PC-3 (cell line): Measurements from ENCODE around the gene DISC1. TPM values are rescaled to one million over a fixed set of nuclear protein-coding genes. Genes with fewer than 3 reads are reported as not detected.
"Not testable (repeated sequence)": the region's sequence is repeated elsewhere in the genome, so short reads cannot be mapped to it uniquely, and the experiment has no call there.

Experiments
- ATAC-seq: fragments of 200-7000 bp; cut with Tn5 transposase; 2 replicates; pipeline ENCODE4 v1.9.1; 2020; ENCODE audit warnings: mild to moderate bottlenecking, moderate library complexity
- BruUV-seq: library from RNA; stranded (reverse); fragments of 400-500 nt; replicated peaks from 2 replicates; lab custom pipeline; 2021; lab: Mats Ljungman, UMichigan
- CTCF ChIA-PET: fragments of 300-600 bp; sonication (Branson Sonifier 250); formaldehyde crosslinking; loops from one replicate; lab custom pipeline; 2022; ENCODE audit warnings: antibody characterized with exemption; lab: Charles Lee
- POLR2A ChIA-PET: fragments of 300-600 bp; sonication (Branson Sonifier 250); formaldehyde crosslinking; loops from one replicate; lab custom pipeline; 2022; ENCODE audit warnings: antibody characterized with exemption; ENCODE audit not compliant: unreplicated experiment; lab: Charles Lee
- DNase-seq: peaks from one replicate; pipeline ENCODE4 v3.0.0-alpha.2; 2015
- H2AFZ ChIP-seq: fragments of 300-600 bp; sonication (generic); 2 replicates; pipeline ENCODE4 v1.6.0; 2016; ENCODE audit warnings: antibody characterized with exemption, low read length
- H3F3A ChIP-seq: fragments of 300-600 bp; sonication (generic); one replicate; pipeline ENCODE4 v1.6.0; 2017; ENCODE audit warnings: antibody characterized with exemption, low read length, control low read depth, mild to moderate bottlenecking; ENCODE audit not compliant: unreplicated experiment
- H3K27ac ChIP-seq: fragments of 300-600 bp; sonication (generic); 2 replicates; pipeline ENCODE4 v1.5.1; 2016; ENCODE audit warnings: mild to moderate bottlenecking, low read length
- H3K27me3 ChIP-seq: fragments of 300-600 bp; sonication (generic); 2 replicates; pipeline ENCODE4 v1.6.1; 2016; ENCODE audit warnings: low read length, mixed read lengths
- H3K36me3 ChIP-seq: fragments of 300-600 bp; sonication (generic); 2 replicates; pipeline ENCODE4 v1.6.1; 2016; ENCODE audit warnings: low read depth, mixed run types, low read length, mixed read lengths
- H3K4me1 ChIP-seq: fragments of 300-600 bp; sonication (generic); 2 replicates; pipeline ENCODE4 v1.5.1; 2016; ENCODE audit warnings: low read length; ENCODE audit not compliant: insufficient read depth
- H3K4me2 ChIP-seq: fragments of 300-600 bp; sonication (generic); 2 replicates; pipeline ENCODE4 v1.6.0; 2016; ENCODE audit warnings: low read length
- H3K4me3 ChIP-seq: fragments of 300-600 bp; sonication (generic); 2 replicates; pipeline ENCODE4 v1.5.1; 2016; ENCODE audit warnings: mild to moderate bottlenecking, low read length, mixed read lengths
- H3K79me2 ChIP-seq: fragments of 300-600 bp; sonication (generic); 2 replicates; pipeline ENCODE4 v1.6.1; 2017; ENCODE audit warnings: low read length, mixed read lengths
- H3K9ac ChIP-seq: fragments of 300-600 bp; sonication (generic); 2 replicates; pipeline ENCODE4 v1.6.0; 2016; ENCODE audit warnings: mild to moderate bottlenecking, low read length
- H3K9me2 ChIP-seq: fragments of 300-600 bp; sonication (generic); replicated peaks from 2 replicates; pipeline ENCODE4 v1.6.1; 2016; ENCODE audit warnings: mixed run types, low read length, mixed read lengths
- H3K9me3 ChIP-seq: fragments of 300-600 bp; sonication (generic); 2 replicates; pipeline ENCODE4 v1.6.1; 2016; ENCODE audit warnings: low read length, mixed read lengths
- H4K20me1 ChIP-seq: fragments of 300-600 bp; sonication (generic); 2 replicates; pipeline ENCODE4 v1.6.1; 2016; ENCODE audit warnings: low read length, mixed read lengths
- CTCF ChIP-seq: fragments of 300-600 bp; sonication (generic); conservative IDR thresholded peaks from 2 replicates; pipeline ENCODE4 v1.5.1; 2017; ENCODE audit warnings: antibody characterized with exemption, low read depth, mild to moderate bottlenecking, low read length
- EZH2 ChIP-seq: fragments of 300-600 bp; sonication (generic); IDR thresholded peaks from one replicate; pipeline ENCODE4 v1.6.1; 2017; ENCODE audit warnings: antibody characterized with exemption, mild to moderate bottlenecking, low read length; ENCODE audit not compliant: unreplicated experiment
- EZH2phosphoT487 ChIP-seq: fragments of 300-600 bp; sonication (generic); IDR thresholded peaks from 2 replicates; pipeline ENCODE4 v1.6.1; 2018; ENCODE audit warnings: mild to moderate bottlenecking, antibody characterized with exemption, low read length, borderline replicate concordance
- intact Hi-C: fragments of 100-400 bp; cut with micrococcal nuclease; formaldehyde crosslinking; loops from 2 replicates; pipeline ENCODE4 v1.9.0; 2023
- total RNA-seq: library from RNA; depleted of rRNA; stranded (reverse); fragments of >200 nt; gene quantifications from 2 replicates; pipeline ENCODE4 v1.2.3, GENCODE V29; 2014

The DISC1 gene
- total RNA-seq, 1 experiment from 2014 or later: 3.4 TPM

DNA sequence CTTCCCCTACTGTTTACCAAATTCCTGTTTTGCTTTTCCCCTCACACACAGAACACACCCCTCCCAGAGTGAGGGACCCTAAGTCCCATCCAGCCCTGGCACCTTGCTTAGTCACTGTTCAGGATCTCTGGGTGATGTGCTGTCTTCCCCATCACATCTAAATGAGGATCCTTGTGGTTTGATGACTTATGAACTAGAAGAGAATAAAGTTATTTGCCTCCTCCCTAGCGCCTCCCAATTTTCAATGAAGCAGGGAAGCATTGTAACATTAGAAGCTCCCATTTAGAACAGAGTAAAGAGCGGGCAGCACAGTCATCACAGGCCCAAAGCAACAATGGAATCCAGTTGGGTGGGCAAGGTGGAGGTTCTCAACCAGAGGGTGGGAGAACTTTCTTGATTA is 27.0 kb downstream of the DISC1 start:
- Histone ChIP-seq H3K9ac (no peak overlapping the region), H3K27ac (no peak overlapping the region), H3K4me3 (no peak overlapping the region), H3K9me2 (0 out of 2 replicates have a peak, but pooled peaks cover 5% of the 10 kb centered on the region), H4K20me1 (no peaks in the 10 kb centered on the region), H3K79me2 (no peaks in the 10 kb centered on the region), H3K4me1 (no peaks in the 10 kb centered on the region), H2AFZ (no peak overlapping the region), H3K9me3 (no peaks in the 10 kb centered on the region), H3K36me3 (no peaks in the 10 kb centered on the region), H3K4me2 (no peak overlapping the region), H3K27me3 (no peaks in the 10 kb centered on the region), H3F3A (no peaks in the 10 kb centered on the region)
- DNase-seq (no peak), ATAC-seq (no peak)
- TF ChIP-seq EZH2: no peak
- TF ChIP-seq CTCF: no peak
- no peak for TF ChIP-seq EZH2phosphoT487
- ChIA-PET POLR2A (no interaction called here), CTCF (no interaction called here)
- intact Hi-C loops: no loop called here
- no TSS peak for BruUV-seq

DNA sequence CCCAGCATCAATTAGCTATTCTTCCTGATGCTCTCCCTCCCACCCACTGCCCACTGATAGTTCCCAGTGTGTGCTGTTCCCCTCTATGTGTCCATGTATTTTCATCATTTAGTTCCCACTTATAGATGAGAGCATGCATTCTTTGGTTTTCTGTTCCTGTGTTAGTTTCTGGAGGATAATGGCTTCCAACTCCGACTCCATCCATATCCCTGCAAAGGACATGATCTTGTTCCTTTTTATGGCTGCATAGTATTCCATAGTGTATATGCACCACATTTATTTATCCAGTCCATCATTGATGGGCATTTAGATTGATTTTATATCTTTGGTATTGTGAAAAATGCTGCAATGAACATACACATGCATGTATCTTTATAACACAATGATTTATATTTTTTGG is 30.2 kb downstream of the DISC1 start:
- ATAC-seq: no peak
- no peaks in the 10 kb centered on the region for H3K27me3 ChIP-seq
- no peak overlapping the region for H3K27ac ChIP-seq
- H2AFZ ChIP-seq: no peak overlapping the region
- no peak for TF ChIP-seq EZH2phosphoT487
- no peak for TF ChIP-seq CTCF
- TF ChIP-seq EZH2: no peak
- H3K36me3 ChIP-seq: no peaks in the 10 kb centered on the region
- H3K4me1 ChIP-seq: no peaks in the 10 kb centered on the region
- no peaks in the 10 kb centered on the region for H3K9me3 ChIP-seq
- H3K4me2 ChIP-seq: no peak overlapping the region
- no peaks in the 10 kb centered on the region for H4K20me1 ChIP-seq
- H3K9me2 ChIP-seq: 0 out of 2 replicates have a peak, but pooled peaks cover 5% of the 10 kb centered on the region
- intact Hi-C loops: no loop called here
- CTCF ChIA-PET: no interaction called here
- no peak overlapping the region for H3K9ac ChIP-seq
- no peak for DNase-seq
- H3F3A ChIP-seq: no peaks in the 10 kb centered on the region
- H3K4me3 ChIP-seq: no peak overlapping the region
- no TSS peak for BruUV-seq
- no peaks in the 10 kb centered on the region for H3K79me2 ChIP-seq
- POLR2A ChIA-PET: no interaction called here

GRCh38 chr1:231658223-231658622 is 31.6 kb downstream of the DISC1 start:
- CTCF ChIA-PET, POLR2A ChIA-PET, H3K27me3 ChIP-seq, ATAC-seq, BruUV-seq, intact Hi-C loops, H3K4me1 ChIP-seq, H3F3A ChIP-seq, H3K9me2 ChIP-seq, H3K9ac ChIP-seq, DNase-seq, H3K36me3 ChIP-seq, H3K27ac ChIP-seq, H3K79me2 ChIP-seq, H3K4me3 ChIP-seq, H4K20me1 ChIP-seq, H2AFZ ChIP-seq, H3K4me2 ChIP-seq, H3K9me3 ChIP-seq: not testable (repeated sequence)
